HG03432 (cell line): ENCODE data around the gene MRE11.

Source experiments
- ATAC-seq: cut with Tn5 transposase; IDR thresholded peaks from one replicate; pipeline ENCODE4 v1.9.1; 2021; ENCODE audit warnings: mild to moderate bottlenecking, moderate library complexity; ENCODE audit not compliant: unreplicated experiment

Gene MRE11

DNA sequence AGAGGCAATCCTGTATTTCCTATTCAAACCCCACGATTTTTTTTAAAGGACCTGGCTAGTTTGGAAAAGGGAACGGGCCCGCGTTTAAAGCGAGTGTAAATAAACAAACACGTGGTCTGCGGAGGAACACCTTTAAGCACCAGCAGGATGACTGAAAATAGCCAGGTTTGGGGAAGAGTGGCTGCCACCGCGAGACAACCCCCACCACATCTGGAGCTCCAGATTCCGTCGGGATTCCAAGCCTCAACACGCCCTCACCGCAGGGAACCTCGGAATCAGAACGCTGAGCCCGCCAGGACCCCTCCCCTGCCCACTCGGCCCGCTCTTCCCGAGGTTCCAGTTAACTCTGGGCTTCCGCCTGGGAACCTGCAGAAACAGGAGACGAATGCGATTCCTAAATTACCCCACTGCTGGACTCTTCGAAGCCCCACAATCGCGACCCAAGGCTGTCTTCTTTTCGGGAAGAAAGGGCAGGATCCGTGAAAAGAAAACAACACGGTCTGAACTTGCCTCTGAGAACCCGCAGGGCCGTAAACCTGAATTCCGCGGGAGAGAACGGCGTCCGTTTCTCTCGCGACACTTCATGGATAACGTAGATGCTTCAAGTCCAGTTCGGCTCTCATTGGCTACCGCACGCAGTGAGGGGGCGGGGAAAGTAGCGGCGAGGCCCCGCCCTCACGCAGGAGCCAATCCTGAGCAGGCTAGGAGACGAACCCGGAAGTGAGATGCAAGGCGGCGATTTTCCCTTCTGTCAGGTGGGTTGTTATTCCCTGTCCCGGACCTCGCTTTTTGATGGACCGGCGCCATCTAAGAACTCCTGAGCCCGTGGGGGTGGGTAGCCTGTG is at the start of gene MRE11, which contains the start of gene ANKRD49:
MRE11 (minus strand) TSS at position 564 of the 845 bp plus-strand sequence. CDS start 1,043 bp downstream, outside the sequence.
ANKRD49 (plus strand) TSS at position 704 of the 845 bp plus-strand sequence. CDS start 2,710 bp downstream, outside the sequence.
- ATAC-seq = peak; percentile 100

DNA sequence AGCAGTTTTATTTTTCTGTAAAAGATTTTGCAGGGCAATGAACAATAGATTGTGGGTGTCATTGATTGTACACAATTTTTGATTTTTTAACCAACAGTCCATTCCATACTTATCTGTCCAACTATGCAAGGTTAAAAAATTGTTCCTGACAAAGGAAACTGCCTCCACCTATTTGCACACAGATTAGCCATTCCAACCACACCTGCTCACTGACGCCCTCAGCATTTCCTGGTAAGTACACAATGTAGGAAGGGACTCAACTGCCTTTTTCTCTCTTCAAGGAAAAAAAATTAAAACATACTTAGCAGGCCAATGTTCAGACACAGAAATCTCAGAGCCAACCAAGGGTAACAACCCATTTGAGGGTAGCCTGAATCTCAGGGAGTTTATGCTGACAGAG is 45.8 kb upstream of the MRE11 start:
- no peak for ATAC-seq

DNA sequence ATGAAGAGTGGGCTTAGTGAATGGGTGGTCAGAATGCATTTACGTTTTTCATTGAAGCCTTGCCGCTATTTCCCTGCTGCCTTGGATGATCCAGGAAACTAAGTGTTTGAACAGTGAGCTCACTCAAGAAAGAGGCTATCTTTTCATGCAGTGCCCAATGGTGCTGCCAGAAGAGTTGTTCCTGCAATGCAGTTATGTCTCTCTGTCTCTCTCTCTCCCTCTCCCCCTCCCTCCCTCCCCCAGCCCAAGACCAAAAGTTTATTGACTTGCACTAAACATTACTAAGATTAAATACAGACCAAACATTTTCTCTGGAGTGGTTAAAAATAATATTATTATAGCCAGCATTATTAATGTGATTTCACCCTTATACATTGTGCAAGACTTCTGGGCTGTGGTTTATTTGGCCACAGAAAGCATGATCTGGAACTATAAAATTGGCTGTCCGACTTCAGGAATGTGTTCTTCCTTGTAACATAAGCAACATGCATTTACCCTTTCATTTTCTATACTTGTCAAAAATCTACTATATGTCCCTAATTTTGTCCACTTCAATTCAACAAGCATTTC is 43.5 kb upstream of the MRE11 start:
- no peak for ATAC-seq

DNA sequence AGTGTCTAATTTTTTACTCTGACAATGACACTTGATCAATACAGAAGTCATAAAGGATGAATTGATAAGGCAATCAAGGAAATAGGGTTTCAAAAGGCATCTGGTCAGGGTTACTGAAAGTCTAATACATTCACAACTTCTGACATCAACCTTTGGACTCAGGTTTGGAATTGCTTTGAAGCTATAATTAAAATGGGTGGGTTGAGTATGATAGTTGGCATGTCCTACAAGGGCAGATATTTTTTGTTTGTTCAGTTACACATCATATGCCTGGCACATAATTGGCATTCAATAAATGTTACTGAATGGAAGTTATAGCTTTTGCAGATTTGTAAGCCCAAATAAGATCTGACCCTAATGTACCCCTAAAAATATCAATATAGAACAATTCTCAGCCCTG is 42.7 kb upstream of the MRE11 start:
- no peak for ATAC-seq

DNA sequence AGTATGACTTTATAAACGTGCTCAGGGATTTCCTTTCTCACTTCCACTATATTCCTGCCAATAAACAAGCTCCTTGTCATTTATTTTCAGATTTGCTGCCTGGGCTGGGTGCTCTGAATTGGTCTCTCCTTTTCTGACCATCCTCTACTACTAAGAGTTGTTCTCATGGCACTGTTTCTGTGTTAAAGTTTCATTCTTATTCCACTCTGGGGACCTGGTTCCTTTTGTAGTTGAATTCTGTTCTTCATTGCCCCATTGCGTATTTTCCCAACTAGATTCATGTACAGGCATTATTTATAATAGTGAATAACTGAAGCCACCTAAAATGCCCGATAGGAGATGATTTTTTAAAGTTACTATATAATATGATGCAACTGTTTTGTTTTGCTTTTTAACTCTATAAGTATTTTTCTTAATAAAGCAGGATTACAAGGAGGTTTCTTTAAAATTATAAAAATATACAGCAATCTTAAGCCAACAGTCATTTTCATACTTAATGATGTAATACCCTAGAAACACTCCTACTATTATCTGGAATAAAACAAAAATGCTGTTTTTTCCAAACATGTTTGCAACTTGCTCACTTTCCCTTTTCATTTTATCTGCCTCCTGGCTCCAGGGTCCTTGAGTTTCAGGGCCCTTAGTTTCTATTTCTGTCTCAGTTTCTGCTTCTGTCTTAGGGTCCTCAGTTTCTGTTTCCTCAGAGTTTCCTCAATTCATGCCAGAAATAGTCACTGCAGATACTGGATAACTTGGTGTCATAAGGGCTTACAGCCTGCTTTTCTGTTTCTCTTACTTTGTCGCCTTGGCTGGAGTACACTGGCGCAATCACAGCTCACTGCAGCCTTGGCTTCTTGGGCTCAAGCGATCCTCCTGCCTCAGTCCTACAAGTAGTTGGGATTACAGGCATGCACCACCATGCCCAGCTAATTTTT is 40.3 kb upstream of the MRE11 start:
- no peak for ATAC-seq

DNA sequence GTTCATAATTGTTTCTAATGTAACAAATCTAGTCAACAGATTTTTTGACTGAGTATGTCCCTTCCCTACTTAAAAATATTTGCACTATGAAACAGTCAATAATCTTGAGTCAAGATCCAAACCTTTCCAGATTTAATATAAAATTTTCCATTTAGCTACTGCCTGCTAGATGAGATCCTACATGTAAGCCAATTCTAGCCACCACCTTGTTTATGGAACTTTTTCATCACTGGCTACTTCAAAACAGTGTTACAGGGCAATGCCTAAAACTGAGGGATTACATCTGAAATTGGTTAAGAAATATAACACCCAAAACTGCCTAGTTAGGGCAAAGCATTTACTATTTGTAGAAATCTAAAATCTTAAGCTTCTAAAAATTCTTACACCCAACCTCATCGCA is 39.6 kb upstream of the MRE11 start:
- ATAC-seq = no peak

DNA sequence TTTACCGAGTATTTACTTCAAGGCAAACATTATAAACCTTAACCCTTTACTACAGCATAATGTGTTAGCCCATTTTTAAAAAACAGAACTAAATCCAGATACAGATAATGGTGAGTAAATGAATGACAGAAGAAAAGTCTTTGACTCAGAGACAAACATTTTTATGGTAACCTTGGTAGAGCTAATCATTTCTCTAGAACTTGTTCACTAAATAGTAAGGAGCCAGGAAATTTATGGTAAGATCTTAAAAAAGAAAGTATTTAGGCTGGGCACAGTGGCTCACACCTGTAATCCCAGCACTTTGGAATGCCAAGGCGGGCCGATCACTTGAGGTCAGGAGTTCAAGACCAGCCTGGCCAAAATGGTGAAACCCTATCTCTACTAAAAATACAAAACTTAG is 38.6 kb upstream of the MRE11 start:
- no peak for ATAC-seq

DNA sequence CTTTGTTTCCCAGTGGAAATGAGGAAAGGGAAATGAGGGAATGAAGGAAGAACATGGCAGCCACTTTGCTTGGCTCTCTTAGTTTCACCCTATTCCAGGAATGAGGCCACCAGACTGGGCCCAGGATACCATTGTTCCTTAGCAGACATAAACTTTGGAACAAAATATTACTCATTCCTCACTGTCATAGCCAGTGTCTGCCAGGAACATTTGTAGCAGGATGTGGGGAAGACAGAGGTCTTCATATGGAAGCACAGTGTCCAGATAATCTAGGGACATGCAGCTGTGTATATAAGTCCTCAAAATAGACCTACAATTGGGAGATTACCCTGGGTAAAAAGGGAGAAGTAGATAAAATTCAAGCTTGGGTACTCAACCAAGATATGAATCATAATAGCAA is 34.9 kb upstream of the MRE11 start:
- ATAC-seq = no peak

DNA sequence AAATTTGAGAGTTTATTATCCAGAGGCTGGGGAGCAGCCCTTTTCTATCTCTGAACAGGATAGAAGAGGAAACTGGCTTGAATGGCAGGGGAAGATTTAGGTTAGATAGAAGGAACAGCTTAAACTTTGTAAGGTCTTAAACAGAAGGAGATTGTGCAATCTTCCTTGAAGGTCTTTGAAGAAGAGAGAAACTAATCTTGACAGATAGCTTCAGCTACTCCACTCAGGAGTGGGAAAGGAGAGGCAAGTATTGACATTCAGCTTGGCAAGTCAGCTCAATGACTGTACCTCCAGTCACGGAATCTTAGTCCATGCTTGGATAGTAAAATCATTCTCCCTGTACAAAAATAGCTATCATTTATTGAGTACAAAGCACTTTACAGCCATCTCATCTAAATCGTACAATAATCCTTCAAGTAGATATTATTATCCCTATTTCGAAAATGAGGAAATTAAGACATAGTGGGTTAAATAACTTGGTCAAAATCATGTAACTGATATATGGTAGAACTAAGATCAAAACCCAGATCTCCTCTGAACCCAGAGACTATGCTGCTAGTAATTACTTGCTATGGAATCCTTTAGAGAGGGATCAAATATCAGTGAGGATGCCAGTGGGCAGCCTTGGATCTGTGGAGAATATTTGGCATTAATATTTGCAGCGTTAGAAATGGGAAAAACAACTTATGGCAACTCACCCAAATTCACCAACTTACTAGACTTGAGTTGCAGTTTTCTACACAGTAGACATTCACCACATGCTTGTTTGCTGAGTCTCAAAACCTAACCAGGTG is 33.2 kb upstream of the MRE11 start:
- no peak for ATAC-seq

DNA sequence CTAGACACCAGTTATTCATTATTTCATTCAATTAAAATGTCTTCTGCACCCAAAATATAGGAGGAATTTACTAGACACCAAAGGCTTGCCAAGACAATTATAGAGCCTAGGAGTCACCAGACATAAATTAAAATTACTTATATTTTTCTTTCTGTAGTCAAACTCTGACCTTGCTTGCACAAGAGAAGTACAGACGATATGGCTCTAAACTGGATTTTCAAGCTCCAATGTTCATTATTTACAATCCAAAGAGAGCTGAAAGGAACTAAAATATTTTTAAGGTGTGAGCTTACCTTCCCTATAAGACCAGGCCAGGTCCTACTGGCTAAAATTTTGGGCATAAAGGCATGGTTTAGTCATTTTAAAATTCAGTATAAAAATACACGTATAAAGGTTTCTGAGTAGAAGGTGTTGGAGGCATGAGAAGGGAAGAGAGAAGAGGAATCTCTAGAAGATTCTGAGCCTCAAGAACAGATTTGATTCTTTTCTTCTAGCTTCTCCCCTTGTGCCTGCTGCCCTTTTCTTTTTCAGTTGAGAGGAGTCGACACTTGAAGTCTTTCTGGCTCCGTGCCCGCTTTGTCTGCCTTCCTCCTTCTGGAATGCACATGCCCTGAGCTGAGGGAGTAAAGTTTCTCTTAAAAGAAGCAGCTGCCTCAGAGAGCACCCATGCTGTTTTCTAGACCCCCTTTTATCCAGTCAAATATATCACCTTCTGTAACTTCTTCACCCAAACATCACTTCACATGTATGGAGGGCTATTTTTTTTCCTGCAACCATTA is 32.1 kb upstream of the MRE11 start:
- ATAC-seq = no peak

DNA sequence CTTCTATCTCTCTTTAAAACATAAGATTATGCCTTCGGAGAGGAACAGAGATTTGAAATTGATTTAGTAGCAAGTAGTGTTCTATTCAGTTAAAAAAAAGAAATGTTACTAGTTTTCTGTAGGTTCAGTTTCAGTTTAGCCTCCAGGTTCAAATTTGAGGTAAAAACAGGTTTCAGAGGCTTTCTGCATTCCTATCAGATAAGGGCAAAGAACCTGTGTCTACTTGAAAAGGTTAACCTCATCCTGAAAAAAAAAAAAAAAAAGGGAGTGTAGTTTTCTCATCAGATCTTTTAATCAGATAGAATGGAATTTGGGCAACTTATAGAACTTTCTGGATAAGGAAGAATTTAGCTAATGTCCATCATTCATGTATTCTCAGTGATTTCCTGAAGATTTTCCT is 30.7 kb upstream of the MRE11 start:
- ATAC-seq = no peak

DNA sequence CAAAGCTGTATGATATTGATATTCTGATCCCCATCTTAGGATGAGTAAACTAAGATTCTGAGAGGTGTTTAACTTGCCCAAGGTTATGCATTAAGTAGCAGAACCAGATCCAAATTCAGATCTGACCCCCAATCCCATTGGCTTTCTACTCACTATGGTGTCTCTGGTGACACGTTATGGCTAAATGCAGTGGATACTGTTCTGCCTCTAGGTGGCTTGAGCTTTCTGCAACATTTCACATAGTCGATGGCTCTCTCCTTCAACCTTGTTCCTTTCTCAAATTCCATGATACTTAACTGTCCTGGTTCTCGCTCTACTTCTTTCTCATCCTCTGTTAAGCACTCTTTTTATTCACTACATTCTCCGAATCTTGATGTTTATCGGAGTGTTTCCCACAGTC is 28.0 kb upstream of the MRE11 start:
- ATAC-seq = peak; percentile 65

DNA sequence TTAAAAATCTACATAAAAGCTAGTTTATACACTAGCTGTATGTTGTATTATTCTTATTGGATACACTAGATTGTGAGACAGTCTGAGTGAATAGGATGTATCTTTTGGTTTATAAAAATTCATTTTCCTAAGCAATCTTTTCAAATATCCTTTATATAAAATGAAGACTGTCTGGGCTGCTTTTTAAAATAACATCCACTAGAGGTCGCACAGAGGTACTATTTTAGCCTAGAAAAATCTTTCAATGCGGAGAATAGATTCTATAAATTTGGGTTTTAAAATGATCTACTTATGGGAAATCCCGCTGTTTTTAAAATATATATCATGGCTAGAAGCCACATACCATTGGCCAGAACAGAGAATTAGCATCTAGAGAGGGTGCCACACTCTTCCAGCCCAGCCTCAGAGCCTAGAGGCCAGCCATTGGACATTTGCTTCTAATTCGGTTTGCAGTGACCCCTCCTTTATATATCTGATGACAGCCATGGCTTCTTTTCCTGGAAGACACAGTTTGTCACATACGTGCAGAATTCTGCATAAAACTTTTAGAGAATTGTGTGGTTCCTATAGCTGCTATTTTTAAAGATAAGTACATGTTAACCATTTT is 25.9 kb upstream of the MRE11 start:
- no peak for ATAC-seq

DNA sequence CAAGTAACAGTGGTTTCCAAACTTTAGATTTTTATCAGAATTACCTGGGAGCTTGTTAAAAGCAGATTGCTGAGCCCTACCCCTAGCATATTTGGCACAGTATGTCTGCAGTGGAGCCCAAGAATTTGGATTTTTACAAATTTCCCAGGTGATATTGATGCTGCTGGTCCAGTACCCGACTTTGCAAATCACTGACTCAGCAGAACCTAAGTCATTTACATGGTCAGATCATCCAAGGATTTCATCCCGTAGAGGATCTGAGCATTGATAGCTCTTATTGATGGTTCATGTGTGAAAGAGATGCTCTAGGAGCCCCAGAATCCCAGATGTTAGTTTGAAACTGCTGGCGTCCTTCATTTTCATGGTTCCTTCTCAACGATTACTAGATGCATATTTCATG is 24.7 kb upstream of the MRE11 start:
- ATAC-seq = no peak

DNA sequence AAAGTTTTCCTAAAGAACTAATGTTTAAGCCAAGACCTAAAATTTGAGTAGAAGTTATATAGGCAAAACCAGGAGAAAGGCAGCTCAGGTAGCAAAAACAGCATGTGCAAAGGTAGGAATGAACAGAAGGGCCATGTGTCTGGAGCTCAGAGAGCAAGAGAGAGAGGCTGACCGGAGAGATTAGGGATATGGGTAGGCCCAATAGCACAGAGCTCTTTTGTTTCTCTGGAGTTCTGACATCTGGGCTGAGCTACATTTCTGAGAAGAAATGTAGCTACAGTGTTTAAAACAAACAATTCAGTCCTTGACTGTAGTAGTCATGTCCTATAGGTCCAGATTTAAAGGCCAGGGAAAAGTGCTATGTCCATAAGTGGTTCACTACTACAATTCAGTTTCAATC is 23.1 kb upstream of the MRE11 start:
- ATAC-seq = no peak

DNA sequence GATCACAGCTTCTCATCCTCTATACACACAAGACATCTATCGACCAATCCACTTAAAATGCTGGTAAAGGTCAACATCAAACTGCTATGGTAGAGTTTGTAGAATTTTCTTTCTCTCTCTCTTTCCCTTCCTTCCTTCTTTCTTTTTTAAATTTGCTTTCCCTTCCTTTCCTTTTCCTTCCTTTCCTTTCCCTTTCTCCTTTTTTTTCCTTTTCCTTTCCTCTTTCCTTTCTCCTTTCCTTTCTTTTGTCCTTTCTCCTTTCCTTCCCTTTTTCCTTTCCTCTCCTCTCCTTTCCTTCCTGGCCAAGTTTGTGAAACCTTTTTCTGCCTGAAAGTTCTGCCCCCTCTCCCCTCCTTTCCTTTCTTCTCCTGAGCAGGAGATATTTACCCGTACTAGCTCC is 21.8 kb upstream of the MRE11 start:
- ATAC-seq = no peak

DNA sequence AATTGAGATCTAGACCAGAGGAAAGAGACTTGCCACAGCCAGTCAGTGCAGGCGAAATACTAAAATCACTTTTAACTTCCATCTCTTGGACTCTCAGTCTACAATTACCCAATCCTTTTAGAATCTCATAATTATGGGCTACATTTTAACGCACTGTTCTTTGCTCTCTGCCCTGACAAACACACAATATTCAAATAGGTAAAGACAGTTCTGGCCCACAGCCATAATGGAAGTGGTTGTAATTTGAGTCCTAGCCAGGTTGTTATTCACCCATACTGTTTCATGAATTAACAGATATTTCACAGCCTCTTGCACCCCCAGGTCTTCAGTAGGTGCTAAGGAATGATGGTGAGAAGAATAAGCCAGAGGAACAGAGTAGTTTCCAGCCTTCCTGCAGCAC is 19.4 kb upstream of the MRE11 start:
- ATAC-seq = peak; percentile 30

DNA sequence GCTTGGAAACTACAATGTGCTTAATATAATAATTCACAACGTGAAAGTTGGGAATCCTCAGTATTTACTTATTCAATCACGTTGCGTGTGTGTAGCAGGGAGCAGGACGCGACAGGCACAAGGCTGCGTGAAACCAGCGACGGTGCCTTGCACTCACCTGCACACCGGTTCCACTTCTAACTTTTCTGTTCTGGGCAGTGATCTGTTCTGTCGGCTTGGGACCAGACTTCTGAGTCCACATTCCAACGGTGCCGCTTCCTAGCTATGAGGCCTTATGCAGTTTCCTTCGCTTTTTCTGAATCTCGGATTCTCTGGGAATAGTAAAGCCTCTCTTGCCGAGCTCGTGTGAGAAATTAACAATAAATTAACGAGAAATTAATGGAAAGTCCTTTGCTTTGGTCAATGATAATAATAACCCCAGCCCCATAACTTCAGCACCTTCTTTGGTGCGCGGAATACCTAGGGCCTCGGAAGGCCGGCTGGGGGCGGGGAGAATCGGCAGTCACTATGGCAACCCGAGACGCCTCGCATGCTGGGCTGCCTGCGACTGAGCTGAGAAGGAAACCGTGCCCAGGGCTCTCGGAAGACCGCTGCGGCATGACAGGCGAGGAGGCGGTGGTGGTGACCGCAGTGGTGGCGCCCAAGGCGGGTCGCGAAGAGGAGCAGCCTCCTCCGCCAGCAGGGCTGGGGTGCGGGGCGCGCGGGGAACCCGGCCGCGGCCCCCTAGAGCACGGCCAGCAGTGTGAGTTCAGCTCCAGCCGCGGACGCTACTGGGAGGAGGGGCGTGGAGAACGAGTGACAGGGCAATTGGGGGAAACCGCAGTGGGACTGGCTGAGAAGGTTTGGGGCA is 18.5 kb upstream of the MRE11 start, which contains the start of gene C11orf97:
C11orf97 (plus strand) TSS at position 530 of the 850 bp plus-strand sequence; CDS start at position 598, 68 bp downstream.
- ATAC-seq = peak; percentile 87
